H9 (cell line): ENCODE measurements around the gene ARHGAP4. TPM values are rescaled to one million over a fixed set of nuclear protein-coding genes. Genes with fewer than 3 reads are reported as not detected.
A peak's percentile ranks its signal among the peaks of the same experiment; 100 is the strongest.

Experiments
- DNase-seq: peaks from one replicate; pipeline ENCODE4 v3.0.0-alpha.2; 2017
- H2AFZ ChIP-seq: one replicate; pipeline ENCODE4 v1.6.1; 2013; ENCODE audit warnings: mild to moderate bottlenecking, low read length, control low read depth, moderate library complexity
- H2AK5ac ChIP-seq: 2 replicates; pipeline ENCODE4 v1.6.1; 2013; ENCODE audit warnings: low read length, control low read depth, mixed read lengths; ENCODE audit not compliant: insufficient read length
- H2BK120ac ChIP-seq: one replicate; pipeline ENCODE4 v1.6.1; 2013; ENCODE audit warnings: low read depth, mild to moderate bottlenecking, low read length, control low read depth, inconsistent platforms; ENCODE audit not compliant: poor library complexity, severe bottlenecking
- H2BK12ac ChIP-seq: 2 replicates; pipeline ENCODE4 v1.6.1; 2013; ENCODE audit warnings: low read length, control low read depth, mixed read lengths, low read depth; ENCODE audit not compliant: insufficient read length
- H2BK15ac ChIP-seq: 2 replicates; pipeline ENCODE4 v1.6.1; 2013; ENCODE audit warnings: low read depth, low read length, control low read depth
- H2BK20ac ChIP-seq: one replicate; pipeline ENCODE4 v1.6.1; 2013; ENCODE audit warnings: low read depth, mild to moderate bottlenecking, low read length, control low read depth, inconsistent platforms; ENCODE audit not compliant: poor library complexity, severe bottlenecking
- H2BK5ac ChIP-seq: 2 replicates; pipeline ENCODE4 v1.6.1; 2013; ENCODE audit warnings: low read length, control low read depth, mixed read lengths; ENCODE audit not compliant: insufficient read length
- H3K14ac ChIP-seq: 2 replicates; pipeline ENCODE4 v1.6.1; 2013; ENCODE audit warnings: low read length, control low read depth; ENCODE audit not compliant: insufficient read depth
- H3K18ac ChIP-seq: 2 replicates; pipeline ENCODE4 v1.6.1; 2013; ENCODE audit warnings: low read depth, mild to moderate bottlenecking, mixed read lengths, low read length, control low read depth; ENCODE audit not compliant: insufficient read length
- H3K23ac ChIP-seq: 2 replicates; pipeline ENCODE4 v1.6.1; 2013; ENCODE audit warnings: low read length, control low read depth, mixed read lengths, low read depth; ENCODE audit not compliant: insufficient read length
- H3K23me2 ChIP-seq: 2 replicates; pipeline ENCODE4 v1.6.1; 2013; ENCODE audit warnings: low read depth, mild to moderate bottlenecking, mixed read lengths, low read length, control low read depth; ENCODE audit not compliant: insufficient read length, poor library complexity, severe bottlenecking
- H3K27ac ChIP-seq: 2 replicates; pipeline ENCODE4 v1.5.1; 2013; ENCODE audit warnings: low read length, control low read depth, mixed read lengths, low read depth; ENCODE audit not compliant: insufficient read length
- H3K27me3 ChIP-seq: 2 replicates; pipeline ENCODE4 v1.6.1; 2013; ENCODE audit warnings: low read length, control low read depth, inconsistent platforms; ENCODE audit not compliant: insufficient read depth
- H3K4ac ChIP-seq: 2 replicates; pipeline ENCODE4 v1.6.1; 2013; ENCODE audit warnings: low read depth, mild to moderate bottlenecking, control low read depth, inconsistent platforms, low read length, moderate library complexity
- H3K4me1 ChIP-seq: 2 replicates; pipeline ENCODE4 v1.6.1; 2013; ENCODE audit warnings: low read length, control low read depth, inconsistent platforms; ENCODE audit not compliant: insufficient read depth
- H3K4me2 ChIP-seq: 2 replicates; pipeline ENCODE4 v1.6.1; 2013; ENCODE audit warnings: low read length, control low read depth, mixed read lengths; ENCODE audit not compliant: insufficient read length, insufficient read depth
- H3K56ac ChIP-seq: 2 replicates; pipeline ENCODE4 v1.6.1; 2013; ENCODE audit warnings: low read depth, mild to moderate bottlenecking, mixed read lengths, low read length, control low read depth; ENCODE audit not compliant: insufficient read length
- H3K79me1 ChIP-seq: 2 replicates; pipeline ENCODE4 v1.6.1; 2013; ENCODE audit warnings: low read depth, mild to moderate bottlenecking, moderate library complexity, low read length, control low read depth, inconsistent platforms; ENCODE audit not compliant: insufficient read depth, poor library complexity, severe bottlenecking
- H3K79me2 ChIP-seq: 2 replicates; pipeline ENCODE4 v1.6.1; 2013; ENCODE audit warnings: low read length, control low read depth, inconsistent platforms; ENCODE audit not compliant: insufficient read depth
- H3K9ac ChIP-seq: 2 replicates; pipeline ENCODE4 v1.6.1; 2013; ENCODE audit warnings: low read length, control low read depth, mixed read lengths; ENCODE audit not compliant: insufficient read length; ENCODE audit errors: extremely low read depth
- H3K9me3 ChIP-seq: one replicate; pipeline ENCODE4 v1.6.1; 2013; ENCODE audit warnings: low read depth, low read length, inconsistent platforms; ENCODE audit not compliant: control insufficient read depth
- H3T11ph ChIP-seq: one replicate; pipeline ENCODE4 v1.6.1; 2013; ENCODE audit warnings: mild to moderate bottlenecking, low read length, control low read depth, inconsistent platforms
- H4K20me1 ChIP-seq: one replicate; pipeline ENCODE4 v1.6.1; 2013; ENCODE audit not compliant: control insufficient read depth, insufficient read length, insufficient read depth
- H4K5ac ChIP-seq: 2 replicates; pipeline ENCODE4 v1.6.1; 2013; ENCODE audit warnings: low read depth, mild to moderate bottlenecking, mixed read lengths, low read length, control low read depth; ENCODE audit not compliant: insufficient read length
- H4K8ac ChIP-seq: replicated peaks from 2 replicates; pipeline ENCODE4 v1.6.1; 2013; ENCODE audit warnings: low read length, control low read depth, mixed read lengths, low read depth; ENCODE audit not compliant: insufficient read length
- H4K91ac ChIP-seq: 2 replicates; pipeline ENCODE4 v1.6.1; 2013; ENCODE audit warnings: low read depth, mild to moderate bottlenecking, moderate library complexity, mixed read lengths, low read length, control low read depth; ENCODE audit not compliant: insufficient read length
- H3K27ac Mint-ChIP-seq, 3 experiments: 2 replicates in 2 of 3; 3 replicates in 1 of 3; pipeline ENCODE4 v1.8.0; 2020 to 2021; ENCODE audit warnings: mixed read lengths in 3 of 3, mild to moderate bottlenecking in 1 of 3, moderate library complexity in 1 of 3
- H3K27me3 Mint-ChIP-seq: 2 replicates; pipeline ENCODE4 v1.8.0; 2021; ENCODE audit warnings: low read depth, mild to moderate bottlenecking, moderate library complexity, mixed read lengths
- H3K36me3 Mint-ChIP-seq, 3 experiments: 2 replicates in 2 of 3; 3 replicates in 1 of 3; pipeline ENCODE4 v1.8.0; 2020 to 2021; ENCODE audit warnings: low read depth in 3 of 3, mixed read lengths in 3 of 3; ENCODE audit not compliant: insufficient read depth in 1 of 3
- H3K4me1 Mint-ChIP-seq, 2 experiments: 2 replicates each; pipeline ENCODE4 v1.8.0; 2020; ENCODE audit warnings: mixed read lengths in 2 of 2
- H3K4me3 Mint-ChIP-seq, 2 experiments: 2 replicates in 1 of 2; 3 replicates in 1 of 2; pipeline ENCODE4 v1.8.0; 2020 to 2021; ENCODE audit warnings: mild to moderate bottlenecking in 2 of 2, mixed read lengths in 2 of 2, moderate library complexity in 1 of 2
- H3K9me3 Mint-ChIP-seq, 2 experiments: 2 replicates in 1 of 2; 3 replicates in 1 of 2; pipeline ENCODE4 v1.8.0; 2020; ENCODE audit warnings: mild to moderate bottlenecking in 2 of 2, mixed read lengths in 2 of 2, moderate library complexity in 1 of 2
- CTCF ChIP-seq: fragments of 200-600 bp; sonication (generic); conservative IDR thresholded peaks from 3 replicates; pipeline ENCODE4 v1.8.0; 2021; ENCODE audit warnings: antibody characterized with exemption, mild to moderate bottlenecking
- WGBS: extraction: QIAGEN DNeasy Blood & Tissue Kit; methylation state at CpG from one replicate; pipeline ENCODE4 v1.1.7; 2013; ENCODE audit warnings: missing lambda C conversion rate, low lambda C conversion rate, mixed read lengths; ENCODE audit not compliant: insufficient read length; ENCODE audit errors: extremely low coverage; 5-methylcytosine and 5-hydroxymethylcytosine counted together
- total RNA-seq: library from RNA; stranded (reverse); gene quantifications from 2 replicates; pipeline ENCODE4 v1.2.1, GENCODE V29; 2021

The ARHGAP4 gene
- total RNA-seq, 1 experiment from 2014 or later, result 37.8 TPM

DNA sequence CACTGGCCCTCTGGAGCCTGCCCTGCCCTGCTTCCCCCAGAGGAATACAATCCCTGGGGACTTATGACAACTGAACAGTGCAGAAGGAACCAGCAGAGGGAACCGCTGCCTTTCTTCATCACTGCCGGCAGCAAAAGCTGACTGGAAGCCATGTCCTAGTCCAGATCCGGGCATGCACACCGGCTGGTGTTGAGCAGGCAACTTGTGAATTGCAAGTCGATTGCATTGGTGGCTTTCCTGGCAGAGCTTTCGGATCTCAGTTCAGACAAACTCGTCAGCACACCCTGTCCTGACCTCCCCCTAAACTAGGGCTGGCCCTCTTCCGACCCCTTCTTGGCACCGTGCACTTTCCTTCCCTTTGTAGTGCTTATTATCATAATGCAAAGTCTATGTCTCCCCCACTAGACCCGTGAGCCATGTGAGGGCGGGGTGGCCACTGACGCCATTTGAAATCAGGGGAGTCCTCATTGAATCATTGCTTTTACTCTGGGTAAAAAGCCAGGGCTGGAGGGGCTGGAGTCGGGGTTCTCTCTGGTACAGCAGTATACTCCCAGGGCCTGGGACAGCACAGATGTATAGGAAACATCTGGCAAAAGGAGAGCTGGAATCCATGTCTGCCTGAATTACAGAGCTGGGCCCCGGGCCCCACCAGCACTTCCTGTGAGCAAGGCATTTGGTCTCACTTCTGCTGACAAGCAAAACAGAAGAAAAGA is 1.8 kb downstream of the ARHGAP4 start:
- Mint-ChIP-seq H3K9me3 (peaks cover 50 to 71% of the 10 kb centered on the region in 2 experiments), H3K27me3 (no peaks in the 10 kb centered on the region; the same call in none of the 2 replicates), H3K4me3 (no peak overlapping the region; a peak in 1 of 5 replicates), H3K36me3 (peaks cover 9 to 16% (median 10%) of the 10 kb centered on the region in 3 experiments; a peak in 5 of 7 replicates), H3K4me1 (peaks cover 13 to 33% of the 10 kb centered on the region in 2 experiments), H3K27ac (no peak overlapping the region)
- no CpG with 5 or more reads among the region's 14 CpGs for WGBS
- Histone ChIP-seq H3K56ac (no peak overlapping the region), H3K23me2 (peaks cover 22% of the 10 kb centered on the region), H3K4me1 (no peaks in the 10 kb centered on the region), H3K14ac (no peak overlapping the region), H3K27me3 (no peaks in the 10 kb centered on the region), H3K4ac (no peak overlapping the region), H3K9me3 (peaks cover 2% of the 10 kb centered on the region), H2BK120ac (no peak overlapping the region), H4K91ac (no peak overlapping the region), H3K27ac (no peak overlapping the region), H2AK5ac (no peak overlapping the region), H3K4me2 (no peak overlapping the region), H2BK20ac (no peak overlapping the region), H3K79me2 (no peaks in the 10 kb centered on the region), H2BK12ac (no peak overlapping the region), H3K23ac (no peak overlapping the region), H2BK5ac (no peak overlapping the region), H3K9ac (no peak overlapping the region), H3K18ac (no peak overlapping the region), H4K20me1 (no peaks in the 10 kb centered on the region), H2AFZ (no peak overlapping the region), H3K79me1 (no peaks in the 10 kb centered on the region), H2BK15ac (no peak overlapping the region), H3T11ph (no peak overlapping the region), H4K5ac (no peak overlapping the region), H4K8ac (no peak overlapping the region)
- TF ChIP-seq CTCF, result peak; percentile 34; the same call in 2 of the 3 replicates
- DNase-seq, result no peak
